NCI-H1105 (cell line): ENCODE data around the gene SUN5.
"Not testable (repeated sequence)": the region's sequence is repeated elsewhere in the genome, so short reads cannot be mapped to it uniquely, and the experiment has no call there.

Experiments
- DNase-seq: peaks from one replicate; lab custom pipeline; 2025; lab: John Stamatoyannopoulos, UW

SUN5 gene, protein sequence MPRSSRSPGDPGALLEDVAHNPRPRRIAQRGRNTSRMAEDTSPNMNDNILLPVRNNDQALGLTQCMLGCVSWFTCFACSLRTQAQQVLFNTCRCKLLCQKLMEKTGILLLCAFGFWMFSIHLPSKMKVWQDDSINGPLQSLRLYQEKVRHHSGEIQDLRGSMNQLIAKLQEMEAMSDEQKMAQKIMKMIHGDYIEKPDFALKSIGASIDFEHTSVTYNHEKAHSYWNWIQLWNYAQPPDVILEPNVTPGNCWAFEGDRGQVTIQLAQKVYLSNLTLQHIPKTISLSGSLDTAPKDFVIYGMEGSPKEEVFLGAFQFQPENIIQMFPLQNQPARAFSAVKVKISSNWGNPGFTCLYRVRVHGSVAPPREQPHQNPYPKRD

DNA sequence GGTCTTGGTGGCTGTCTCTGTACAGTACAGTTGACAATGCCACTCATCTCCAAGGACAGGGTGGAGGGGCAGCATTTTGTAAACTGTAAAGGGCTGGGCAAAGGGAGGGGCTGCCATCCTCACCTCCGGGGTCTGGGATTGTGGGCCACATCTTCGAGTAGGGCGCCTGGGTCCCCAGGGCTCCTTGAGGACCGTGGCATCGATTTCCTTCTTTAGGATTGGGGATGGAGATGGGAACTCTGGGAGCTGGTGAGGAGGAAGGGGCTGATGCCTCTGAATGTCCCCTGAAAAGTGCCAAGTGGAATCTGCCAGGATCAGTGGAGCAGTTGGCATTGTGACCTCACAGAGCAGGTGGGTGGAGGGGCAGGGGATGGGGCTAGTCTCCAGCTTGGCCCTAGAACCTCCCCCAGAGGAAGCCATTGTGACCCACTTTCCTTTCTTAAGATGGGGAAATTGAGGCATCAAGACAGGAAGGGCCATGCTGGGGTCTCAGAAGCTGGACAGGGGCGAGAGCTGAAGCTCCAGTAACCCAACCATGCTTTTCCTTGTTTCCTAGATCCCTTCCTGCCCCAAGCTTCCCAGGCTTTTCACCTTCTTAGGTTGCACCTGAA lies at the start of gene SUN5:
TSS of gene SUN5 (minus strand) at position 293 of the 611 bp plus-strand sequence. CDS start at position 200, 93 bp downstream.
- DNase-seq, result no peak

DNA sequence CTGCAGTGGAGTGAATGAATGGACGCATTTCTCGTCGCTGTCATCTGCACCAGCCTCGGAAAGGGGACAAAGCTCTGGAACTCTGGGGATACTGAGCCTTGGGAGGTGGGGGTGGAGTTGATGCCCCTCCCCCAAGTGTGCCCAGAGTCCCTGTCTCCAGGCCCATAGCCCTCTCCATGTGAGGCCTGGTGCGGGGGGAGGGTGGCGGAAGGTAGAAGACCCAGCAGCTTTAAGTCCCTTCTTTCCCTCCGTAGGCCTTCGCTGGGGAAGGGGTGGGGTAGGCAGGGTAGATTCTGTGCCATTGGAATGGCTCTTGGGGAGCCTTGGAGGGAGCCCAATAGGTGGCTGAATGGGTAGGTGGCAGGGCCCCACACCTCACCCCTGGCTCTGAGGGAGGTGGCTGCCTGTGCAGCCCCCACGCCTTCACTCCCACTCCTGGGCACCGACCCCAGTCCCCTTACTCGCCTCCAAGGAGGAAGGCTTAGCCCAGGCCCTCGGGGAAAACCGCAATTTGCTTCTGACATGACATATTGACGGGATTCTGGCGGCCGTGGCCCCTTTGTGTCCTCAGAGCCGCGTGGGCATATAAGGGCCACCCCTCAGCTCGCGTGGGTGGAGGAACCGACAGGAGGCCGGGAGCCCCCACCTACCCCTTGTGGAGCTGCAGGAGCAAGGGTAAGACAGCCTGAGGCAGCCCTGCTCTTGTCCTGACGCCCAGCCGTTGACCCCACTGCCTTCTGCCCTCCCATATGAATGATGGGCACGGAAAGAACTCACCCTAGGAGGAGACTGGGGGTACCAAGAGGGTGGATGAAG lies 49.3 kb upstream of the SUN5 start, which contains the start of gene BPIFB3:
TSS of gene BPIFB3 (plus strand) at position 613 of the 816 bp plus-strand sequence. CDS start 1,533 bp downstream, outside the sequence.
- no peak for DNase-seq

DNA sequence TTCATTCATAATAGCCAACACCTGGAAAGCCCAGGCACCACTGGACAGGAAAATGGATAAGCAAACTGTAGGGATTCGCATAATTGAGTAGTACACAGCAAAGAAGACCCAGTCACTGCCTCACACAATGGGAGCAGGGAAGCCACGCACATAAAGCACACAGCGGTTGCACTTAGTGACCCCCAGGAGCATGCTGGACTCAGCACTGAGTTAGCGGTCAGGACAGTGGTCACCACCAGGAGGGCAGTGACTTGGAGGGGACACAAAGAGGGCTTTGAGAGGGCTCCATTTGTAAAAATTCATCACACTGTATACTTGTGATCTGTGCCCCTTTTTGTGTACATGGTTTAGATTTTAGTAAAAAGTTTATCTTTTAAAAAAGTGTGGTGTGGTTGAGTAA lies 47.1 kb upstream of the SUN5 start:
- no peak for DNase-seq

DNA sequence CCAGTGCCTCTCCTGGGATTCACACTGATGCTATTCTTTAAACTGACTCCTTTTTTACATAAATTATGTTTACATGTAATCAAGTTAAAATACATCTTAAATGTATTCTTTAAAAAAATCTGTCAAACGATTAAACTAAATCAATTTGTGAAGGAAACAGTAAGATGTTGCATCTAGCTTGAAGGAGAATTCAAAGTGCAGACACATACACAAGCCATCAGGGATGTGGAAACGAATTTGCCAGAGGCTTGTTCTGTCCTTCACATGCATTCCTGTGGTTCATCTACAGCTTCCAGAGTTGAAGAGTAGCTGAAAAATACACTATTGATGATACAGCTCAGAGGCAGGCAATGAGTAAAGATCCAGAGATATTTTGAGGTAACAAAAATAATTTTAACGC lies 42.2 kb upstream of the SUN5 start:
- no peak for DNase-seq

DNA sequence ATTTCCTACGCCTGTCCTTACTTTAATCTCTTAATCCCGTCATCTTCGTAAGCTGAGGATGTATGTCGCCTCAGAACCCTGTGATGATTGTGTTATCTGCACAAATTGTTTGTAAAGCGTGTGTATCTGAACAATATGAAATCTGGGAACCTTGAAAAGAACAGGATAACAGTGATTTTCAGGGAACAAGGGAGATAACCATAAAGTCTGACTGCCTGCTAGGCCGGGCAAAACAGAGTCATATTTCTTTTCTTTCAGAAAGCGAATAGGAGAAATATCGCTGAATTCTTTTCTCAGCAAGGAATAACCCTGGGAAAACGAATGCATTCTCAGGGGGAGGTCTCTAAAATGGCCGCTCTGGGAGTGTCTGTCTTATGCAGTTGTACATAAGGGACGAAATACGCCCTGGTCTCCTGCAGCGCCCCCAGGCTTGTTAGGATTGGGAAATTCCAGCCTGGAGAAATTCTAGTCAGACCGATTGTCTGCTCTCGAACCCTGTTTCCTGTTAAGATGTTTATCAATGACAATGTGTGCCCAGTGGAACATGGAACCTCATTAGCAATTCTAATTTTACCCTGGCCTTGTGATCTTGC lies 41.0 kb upstream of the SUN5 start:
- not testable (repeated sequence) for DNase-seq

DNA sequence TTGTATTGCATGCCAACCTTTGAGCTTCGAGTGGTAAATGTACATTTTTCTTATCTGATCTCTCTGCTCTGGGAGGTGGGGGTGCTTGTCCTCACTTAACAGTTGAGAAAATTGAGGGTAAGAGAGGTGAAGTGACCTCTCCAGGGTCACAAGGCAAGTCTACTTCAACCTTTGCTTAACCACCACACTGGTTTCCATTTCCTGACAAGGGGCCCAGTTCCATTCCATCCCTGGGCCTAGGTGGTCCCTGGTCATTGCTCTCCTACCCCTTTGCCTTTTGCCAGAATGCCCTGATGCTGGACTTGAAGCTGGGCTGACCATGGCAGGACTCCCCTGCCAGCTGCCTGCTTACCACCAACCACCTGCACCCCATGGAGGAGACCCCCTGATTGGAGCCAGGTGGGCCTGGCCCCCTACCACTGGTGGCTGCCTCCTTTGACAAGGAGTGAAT lies 39.5 kb upstream of the SUN5 start:
- no peak for DNase-seq

DNA sequence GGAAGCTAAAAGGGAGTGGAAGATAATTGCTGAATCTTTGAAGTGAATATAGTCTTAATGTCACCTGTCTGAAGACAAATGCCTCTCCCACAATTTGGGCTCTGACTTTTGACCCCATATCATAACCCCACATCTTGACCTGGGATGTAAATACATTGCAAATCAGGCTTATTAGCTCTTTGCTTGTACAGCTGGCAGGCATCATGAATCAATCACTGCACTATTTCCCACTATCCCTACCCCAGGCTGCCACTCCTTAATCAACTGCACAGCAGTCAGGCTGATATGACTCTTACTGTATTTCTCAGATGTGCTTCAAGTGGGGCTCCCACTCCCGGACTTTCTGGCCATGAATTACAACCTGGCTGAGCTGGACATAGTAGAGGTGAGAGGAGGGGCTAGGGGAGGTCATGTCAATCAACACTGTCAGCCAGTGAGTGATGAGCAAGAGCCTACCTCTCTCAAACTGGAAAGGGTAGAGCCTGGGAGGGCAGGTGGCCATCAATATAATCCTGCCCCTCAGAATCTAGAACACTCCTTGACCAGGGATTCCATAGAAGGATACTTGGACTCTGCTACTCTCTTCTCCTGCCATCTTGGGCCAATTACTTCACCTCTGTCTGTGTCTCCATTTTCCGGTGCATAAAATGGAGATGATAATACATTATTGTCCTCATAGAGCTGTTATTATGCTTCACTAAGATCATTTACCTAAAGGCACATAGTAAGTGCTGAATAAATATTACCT lies 38.9 kb upstream of the SUN5 start:
- DNase-seq, result no peak

DNA sequence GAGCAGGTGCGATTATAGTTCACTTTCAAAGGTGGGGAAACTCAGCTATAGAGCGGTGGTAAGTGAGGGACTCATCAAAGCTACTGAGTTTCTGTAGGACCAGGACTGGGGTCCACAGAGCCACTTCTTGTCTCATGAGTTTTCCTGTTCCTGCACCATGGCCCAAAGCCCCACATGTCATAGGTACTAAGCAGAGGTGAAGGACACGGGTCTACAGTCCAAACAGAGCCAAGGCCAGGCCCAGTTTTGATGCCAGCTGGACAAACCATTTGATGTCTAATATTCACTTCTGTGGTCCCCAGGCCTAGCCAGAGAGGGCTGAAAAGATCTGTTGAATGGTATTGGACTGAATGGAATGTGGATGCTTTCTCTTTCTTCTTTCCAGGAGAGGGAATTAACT lies 38.2 kb upstream of the SUN5 start:
- no peak for DNase-seq

DNA sequence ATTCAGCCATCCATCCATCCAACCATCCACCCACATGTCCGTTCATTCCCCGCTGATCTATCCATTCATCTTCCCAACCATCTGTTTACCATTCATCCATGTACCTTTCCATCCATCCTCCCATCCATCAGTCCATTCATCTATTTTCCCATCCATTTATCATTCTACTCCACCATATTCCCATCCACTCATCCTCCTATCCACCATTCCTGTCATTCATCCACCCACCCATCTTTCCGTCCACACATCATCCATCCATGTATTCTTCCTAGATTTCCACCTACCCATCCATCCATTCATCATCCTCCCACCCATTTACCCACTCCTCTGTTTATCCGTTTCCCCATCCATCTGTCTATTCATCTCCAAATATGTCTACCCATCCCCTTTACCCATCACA lies 34.0 kb upstream of the SUN5 start:
- no peak for DNase-seq

DNA sequence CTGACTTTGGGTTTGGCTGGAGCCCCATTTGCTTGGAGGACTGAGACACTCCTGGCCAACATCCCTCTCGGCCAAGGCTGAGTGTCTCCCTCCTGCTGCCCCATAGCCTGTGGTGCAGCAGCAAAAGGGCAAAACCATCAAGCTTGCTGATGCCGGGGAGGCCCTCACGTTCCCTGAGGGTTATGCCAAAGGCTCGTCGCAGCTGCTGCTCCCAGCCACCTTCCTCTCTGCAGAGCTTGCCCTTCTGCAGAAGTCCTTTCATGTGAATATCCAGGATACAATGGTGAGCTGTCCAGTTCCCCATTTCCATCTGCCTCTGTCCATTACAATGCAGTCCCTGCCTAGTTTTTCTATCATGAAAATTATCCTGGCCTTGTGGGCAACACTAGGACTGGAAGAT lies 33.2 kb upstream of the SUN5 start:
- DNase-seq, result no peak

DNA sequence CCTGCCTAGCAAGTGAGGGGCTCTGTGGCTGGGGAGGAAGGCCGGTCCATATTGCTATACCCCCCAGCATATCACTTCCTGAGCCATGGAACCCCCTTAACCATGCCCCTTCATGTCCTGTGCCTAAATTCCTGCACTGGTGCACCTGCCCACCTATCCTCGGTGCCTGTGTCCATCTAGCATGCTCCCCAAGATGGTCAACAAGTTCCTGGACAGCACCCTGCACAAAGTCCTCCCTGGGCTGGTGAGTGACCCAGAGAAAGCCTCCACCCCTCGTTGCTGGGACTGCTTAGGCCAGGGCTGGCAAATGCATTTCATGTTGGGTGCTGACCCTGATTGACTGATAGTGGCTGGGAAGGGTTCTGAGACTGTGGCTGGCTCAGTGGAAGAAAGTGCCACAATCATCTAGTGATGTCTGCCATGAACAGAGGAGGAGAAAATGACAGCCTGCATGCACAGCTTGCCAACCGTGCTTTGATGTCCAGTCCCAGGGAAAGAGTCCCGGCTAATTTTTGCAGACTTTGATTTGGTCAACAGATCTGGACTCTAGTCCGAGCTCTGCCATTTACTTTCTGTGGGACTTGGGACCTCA lies 30.8 kb upstream of the SUN5 start:
- DNase-seq, result no peak

DNA sequence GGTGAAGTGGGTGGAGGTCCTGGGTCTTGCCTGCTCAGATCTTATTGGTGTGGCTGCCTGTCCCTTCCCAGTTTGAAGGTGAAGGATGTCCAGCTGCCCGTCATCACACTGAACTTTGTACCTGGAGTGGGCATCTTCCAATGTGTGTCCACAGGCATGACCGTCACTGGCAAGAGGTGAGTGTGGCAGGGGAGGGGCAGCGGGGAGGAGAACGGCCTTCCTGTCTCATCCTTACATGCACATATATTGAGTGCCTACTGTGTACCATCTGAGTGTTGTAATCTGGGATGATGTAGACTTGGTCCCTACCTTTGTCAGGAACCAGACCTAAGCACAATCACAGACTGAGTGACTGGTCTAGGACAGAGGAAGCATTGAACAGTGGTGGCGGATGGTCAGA lies 29.9 kb upstream of the SUN5 start:
- DNase-seq, result no peak

DNA sequence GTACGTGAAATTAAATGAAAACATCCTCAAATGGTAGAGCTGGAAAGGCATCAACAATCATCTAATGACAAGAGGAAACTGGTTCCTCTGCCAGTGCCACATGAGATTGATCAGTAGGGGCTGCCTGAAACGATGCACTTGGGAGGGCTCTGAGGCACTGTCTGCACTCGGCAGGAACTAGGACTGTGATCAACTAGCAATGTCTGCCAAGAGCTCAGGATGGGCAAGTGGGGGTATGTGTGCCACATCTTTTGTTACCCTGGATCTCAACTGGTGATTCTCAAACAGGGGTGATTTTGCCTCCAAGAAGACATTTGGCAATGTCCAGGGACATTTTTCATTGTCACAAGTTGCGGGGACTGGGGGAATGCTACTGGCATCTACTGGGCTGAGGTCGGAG lies 29.1 kb upstream of the SUN5 start:
- DNase-seq, result no peak

DNA sequence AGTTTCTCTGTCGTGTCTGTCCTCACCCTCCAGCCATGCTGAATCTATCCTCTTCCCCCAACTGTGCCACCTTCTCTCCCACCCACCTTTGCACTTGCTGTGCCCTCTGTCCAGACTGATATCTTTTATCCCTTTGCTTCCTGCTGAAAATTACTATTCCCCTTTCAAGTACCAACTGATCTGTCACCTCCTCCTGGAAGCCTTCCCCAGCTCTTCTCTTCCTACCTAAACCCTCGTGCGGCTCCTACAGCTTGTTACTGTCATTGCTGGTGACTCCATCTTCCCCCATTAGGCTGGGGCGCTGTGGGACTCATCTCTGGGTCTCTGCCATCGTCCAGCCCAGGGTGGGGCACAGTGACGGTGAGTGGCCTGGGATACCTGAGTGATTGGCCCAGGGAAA lies 28.3 kb upstream of the SUN5 start:
- no peak for DNase-seq

DNA sequence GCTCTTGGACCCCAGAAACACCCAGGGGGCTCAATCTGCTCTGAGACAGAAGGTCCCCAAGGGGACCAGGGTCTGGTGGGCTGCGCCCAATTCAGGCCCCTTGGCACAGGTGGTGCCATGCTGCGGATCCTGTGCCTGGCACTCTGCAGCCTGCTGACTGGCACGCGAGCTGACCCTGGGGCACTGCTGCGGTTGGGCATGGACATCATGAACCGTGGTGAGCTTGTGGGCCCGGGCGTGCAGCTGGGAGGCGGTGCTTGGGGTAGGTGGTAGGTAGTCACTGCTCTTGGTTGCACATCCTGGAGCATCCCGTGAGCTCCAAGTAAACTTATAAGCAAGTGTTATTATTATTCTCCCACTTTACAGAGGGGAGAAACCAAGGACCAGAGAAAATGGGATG lies 27.3 kb upstream of the SUN5 start, which contains the start of gene BPIFB6:
TSS of gene BPIFB6 (plus strand) at position 118 of the 400 bp plus-strand sequence. CDS start at position 118, 0 bp downstream.
- DNase-seq, result no peak

DNA sequence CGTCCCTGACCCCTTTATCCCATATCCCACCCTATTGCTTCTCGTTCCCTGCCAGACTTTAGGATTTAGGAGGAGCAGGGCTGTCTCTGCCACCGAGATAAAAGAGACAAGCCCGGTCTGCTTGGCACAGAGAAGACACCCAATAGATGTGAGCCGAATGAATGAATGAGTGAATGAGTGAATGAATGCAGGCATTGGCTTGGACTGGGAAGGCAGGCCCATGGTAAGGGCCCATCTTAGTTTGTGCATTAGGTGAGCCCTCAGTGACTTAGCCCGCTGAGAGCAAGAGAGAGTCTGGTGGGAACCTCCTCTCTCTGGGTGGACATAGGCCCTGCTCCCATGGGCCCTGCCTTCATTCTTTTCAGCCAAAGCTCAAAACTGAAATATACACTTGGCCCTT lies 26.3 kb upstream of the SUN5 start:
- no peak for DNase-seq

DNA sequence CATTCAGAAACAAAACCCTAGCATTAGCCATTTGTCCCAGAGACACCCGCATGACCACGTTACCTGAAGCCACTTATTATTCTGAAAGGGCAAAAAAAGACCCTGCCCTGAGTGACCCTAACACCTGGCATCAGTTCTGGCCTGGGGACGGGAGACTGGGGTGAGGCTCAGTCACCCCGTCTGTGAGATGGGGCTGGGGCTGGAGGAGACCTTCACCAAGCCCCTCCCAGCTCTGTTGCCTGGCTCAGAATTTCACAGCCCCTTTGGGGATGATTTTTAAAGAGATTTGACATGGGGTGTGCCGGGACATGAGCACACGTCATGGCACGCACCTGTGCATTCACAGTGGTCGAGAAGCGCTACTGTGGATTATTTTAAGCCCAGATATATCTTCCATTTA lies 25.8 kb upstream of the SUN5 start:
- DNase-seq, result no peak

DNA sequence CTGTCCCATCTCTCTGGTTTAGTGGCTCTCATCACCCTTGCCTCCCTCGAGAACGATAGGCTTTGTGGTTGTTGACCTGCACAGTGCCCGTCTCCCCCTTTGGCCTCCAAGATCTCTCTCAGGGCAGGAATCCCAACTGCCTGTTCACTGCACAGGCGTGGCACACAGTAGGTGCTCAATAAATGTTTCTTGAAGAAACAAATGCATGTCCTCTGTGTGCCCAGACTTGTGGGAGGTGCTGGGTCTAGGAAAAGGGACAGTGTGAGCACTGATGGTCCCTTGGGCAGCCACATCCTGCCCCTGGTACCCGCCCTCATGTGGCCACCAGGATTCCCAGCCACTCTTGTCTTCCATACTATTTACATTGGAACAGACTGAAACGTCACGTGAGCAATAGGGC lies 24.6 kb upstream of the SUN5 start:
- DNase-seq, result no peak

DNA sequence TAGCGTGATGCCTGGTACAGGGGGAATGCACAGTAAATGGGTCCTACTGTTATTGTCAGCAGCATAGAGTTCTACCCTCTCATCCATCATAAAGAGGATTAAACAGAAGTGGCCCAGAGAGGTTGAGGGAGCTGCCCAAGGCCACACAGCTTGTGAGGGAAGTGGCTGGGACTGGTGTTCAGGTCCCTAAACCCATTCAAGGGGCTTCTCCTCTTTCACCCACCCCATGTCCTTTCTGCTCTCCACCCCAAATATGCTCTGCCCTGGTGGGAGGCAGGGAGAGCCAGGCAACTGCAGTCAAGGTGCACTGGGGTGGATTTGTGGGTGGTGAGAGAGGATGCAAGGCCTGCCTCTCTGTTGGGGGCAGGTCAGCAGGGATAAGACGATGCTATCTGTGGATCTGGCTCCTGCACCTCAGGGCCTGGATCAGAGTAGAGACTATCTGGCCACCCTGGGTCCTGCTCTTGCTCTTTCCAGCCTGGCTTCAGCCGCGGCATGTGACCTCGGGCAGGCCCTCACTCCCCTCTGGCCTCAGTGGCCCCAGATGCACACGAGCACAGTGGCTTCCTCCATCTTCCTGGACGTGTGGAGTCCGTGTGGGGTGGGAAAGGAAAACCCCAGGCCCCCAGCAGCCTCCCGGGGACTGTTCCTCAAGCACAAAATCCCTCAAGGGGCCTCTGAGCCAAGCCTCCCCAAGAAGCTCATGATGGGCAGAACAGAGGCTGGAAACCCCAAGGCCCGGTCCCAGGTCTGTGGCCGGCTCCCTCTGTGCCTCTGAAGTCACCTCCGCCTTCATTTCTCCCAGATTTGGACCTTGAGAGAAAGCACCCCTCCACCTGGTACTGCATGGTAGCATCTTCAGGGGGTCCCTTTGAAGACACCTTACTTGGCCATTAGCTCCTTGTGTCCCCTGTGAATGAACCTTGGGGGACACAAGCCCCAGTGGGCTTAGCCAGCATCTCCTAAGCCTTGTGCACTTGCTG lies 23.8 kb upstream of the SUN5 start:
- DNase-seq, result no peak
